NCI-H1105 (cell line): ENCODE results near the gene PPDPF.
"Not testable (repeated sequence)": the region's sequence is repeated elsewhere in the genome, so short reads cannot be mapped to it uniquely, and the experiment has no call there.

ENCODE experiments used
- DNase-seq: peaks from one replicate; lab custom pipeline; 2025; lab: John Stamatoyannopoulos, UW

The PPDPF gene

DNA sequence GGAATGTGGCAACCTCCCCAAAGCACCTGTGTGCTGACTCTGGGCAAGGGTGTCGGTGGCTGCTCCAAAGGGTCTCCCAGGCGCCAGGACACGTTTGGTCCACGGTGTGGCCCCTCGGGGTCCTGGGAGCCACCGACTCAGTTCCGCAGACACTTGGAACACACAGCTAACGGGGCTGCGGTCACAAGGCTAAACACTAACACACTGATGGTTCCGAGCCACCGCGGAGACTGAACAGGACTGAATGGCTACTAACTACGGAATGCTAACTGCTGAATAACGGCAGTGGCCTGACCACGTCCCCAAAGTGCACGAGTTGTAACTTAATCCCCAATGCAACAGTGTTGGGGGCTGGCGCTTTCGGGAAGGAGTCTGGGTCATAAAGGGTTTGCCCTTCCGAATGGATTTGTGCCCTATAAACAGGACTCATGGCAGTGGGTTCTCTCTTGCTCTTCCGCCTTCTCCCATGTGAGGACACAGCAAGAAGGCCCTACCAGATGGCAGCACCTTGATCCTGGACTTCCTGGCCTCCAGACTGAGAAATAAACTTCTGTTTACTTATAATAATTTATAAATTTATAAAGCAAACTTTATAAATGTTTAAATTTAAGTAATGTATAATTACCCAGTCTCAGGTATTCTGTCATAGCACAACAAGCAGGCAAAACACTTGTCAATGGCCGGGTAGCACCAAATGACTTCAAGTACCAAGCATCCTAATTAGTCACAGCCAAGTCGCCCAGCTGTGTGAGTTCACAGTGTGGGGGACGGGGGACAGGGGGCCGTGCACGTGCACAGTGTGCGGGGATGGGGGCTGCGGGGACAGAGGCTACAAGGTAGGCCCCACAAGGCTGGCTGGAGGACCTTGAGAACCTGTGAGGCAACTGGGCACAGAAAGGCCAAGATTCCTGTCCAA, 19.4 kb upstream of the PPDPF start:
- no peak for DNase-seq

DNA sequence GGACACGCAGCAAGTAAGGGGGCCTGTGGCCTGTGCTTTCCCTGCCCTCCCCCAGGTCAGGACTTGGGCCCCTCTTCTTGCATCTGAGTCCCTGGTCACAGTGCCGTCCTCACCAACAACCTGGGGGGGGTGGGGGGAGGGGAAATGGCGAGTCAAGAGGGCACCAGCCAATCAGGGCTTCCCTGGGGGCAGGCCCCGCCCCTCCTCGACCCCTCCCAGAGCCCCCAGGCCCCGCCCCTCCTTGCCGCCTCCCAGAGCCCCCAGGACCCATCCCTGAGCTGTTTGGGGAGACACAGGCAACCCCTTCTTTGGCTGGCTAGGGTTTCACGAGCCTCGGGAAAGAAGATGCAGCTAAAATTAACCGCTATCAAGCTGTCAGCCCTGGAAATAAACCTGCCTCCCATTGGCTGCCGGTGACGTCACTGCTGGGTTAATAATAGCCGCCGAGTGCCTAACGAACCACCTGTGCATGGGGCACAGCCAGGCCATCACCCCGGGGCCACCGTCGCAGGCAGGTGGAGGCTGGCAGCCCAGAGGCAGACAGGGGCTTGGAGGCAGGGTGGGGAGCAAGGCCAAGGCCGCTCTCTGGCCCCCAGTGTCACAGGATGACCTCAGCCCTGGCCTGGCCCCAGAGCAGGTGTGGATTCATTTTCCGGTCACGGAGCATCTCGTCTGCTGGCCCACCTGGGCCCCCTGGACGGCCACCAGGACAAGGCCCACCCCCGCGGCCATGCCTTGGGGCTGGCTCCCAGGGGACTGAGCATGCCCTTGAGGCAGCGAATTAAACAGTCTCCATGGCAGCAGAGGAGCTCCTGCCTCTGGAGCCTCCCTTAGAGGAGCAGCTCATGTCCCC, 18.5 kb upstream of the PPDPF start:
- peak; percentile 80 for DNase-seq

DNA sequence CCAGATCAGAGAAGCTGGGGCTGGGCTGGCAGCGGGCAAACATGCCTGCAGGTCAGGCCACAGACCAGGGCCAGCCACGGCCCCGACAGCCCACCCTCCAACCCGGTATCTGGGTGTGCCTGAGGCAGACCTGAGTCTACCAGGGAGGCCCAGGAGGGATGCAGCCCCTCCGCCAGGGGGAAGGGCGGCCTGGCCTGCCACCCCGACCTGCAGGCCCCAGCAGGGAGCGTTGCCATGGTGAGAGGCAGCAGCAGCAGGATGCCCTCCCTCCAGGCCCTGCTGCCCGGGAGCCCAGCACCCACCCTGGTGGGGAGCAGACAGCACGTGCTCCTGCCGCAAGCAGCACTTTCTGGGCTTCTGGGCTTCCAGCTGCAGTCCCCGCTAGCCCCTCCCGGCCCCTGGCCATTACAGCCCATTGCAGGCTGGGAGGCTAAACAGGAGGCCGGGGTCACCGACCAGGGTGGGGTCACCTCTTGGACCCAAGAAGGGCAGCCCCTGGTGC, 17.8 kb upstream of the PPDPF start:
- DNase-seq: no peak

DNA sequence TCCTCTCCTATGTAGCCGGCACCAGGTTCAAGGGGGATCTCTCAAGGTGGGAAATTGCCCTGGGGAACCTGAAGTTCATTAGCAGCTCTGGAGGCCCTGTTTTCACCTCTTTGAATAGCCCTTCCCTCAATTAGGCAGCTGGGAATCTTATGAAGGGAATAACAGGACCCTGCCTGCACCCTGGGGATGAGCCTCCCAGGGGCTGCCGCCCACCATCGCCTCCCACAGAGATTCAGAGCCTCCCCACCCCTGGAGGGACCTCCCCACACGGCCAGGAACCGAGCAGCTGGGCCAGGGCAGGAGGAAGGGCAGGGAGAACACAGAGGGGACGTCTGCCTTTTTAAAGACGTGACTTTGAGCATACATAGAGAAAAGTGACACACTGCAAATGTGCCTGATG, 17.0 kb upstream of the PPDPF start:
- DNase-seq: no peak

DNA sequence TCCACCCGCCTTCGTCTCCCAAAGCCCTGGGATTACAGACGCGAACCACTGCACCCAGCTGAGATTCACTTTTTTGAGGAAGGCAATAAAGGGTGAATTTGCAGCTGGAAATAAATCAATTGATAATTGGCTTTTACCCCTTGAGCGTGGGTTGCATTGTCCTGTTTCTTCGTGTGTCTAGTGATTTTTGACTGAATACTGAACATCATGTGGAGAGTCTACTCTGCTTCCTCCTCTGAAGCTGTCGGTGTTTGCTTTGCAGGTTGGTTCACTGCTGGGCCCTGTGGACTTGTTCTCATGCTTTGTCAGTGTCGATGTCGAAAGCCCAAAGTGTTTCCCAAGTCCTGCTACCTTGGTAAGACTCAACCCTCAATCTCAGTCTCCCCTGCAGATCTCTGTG, 15.9 kb upstream of the PPDPF start:
- no peak for DNase-seq

DNA sequence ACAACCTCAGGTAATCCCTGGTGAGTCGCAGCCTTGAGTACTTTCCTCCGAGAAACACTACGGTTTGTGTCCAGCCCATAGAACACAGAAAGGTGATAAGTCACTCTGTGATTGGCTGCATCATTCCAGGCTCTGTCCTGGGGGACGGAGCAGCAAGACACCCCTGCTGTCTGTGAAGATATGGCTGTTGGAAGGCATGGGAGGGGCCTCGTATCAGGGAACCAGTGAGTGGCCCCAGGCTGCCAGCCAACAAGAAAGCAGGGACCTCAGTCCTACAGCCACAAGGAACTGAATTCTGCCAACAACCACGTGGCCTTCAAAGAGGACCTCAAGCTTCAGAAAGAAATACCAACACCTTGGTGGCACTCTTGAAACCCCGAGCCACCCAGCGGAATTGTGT, 15.3 kb upstream of the PPDPF start:
- no peak for DNase-seq

DNA sequence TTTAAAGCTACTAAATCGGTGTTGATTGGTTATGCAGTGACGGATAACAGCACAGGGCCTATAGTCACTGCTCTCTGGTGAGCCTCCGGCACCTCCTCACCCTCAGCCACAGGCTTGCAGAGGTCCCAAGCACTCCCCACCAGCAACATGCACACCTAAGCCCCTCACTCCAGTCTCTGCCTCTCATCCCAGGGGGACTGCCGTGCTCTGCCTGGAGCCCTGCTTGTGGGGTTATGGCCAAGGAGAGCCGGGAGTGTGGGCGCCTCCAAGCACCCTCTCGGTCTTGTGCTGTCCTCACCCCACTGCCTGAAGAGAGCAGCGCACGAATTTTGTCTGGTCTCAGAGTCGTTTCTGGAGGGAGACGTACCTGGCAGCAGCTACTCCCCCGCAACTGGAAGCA, 14.8 kb upstream of the PPDPF start:
- no peak for DNase-seq

DNA sequence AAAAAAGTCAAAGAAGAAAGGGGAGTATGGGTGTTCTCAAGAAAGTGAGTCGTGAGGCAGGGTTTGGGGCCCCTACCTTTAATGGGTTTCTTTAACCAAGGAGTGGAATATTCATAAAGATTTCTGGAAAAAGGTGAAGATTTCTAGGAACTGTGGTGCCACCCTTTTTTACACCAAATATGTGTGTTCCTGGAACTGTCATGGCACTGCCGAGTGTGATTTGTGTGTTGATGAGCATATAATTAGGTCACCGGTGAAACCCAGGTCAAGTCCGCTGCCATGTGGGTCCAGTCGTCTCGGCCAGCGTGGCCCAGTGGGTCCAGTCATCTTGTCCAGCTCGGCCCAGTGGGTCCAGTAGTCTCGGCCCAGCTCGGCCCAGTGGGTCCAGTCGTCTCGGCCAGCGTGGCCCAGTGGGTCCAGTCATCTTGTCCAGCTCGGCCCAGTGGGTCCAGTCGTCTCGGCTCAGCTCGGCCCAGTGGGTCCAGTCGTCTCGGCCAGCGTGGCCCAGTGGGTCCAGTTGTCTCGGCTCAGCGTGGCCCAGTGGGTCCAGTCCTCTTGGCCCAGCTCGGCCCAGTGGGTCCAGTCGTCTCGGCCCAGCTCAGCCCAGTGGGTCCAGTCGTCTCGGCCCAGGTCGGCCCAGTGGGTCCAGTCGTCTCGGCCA, 13.4 kb upstream of the PPDPF start:
- no peak for DNase-seq

DNA sequence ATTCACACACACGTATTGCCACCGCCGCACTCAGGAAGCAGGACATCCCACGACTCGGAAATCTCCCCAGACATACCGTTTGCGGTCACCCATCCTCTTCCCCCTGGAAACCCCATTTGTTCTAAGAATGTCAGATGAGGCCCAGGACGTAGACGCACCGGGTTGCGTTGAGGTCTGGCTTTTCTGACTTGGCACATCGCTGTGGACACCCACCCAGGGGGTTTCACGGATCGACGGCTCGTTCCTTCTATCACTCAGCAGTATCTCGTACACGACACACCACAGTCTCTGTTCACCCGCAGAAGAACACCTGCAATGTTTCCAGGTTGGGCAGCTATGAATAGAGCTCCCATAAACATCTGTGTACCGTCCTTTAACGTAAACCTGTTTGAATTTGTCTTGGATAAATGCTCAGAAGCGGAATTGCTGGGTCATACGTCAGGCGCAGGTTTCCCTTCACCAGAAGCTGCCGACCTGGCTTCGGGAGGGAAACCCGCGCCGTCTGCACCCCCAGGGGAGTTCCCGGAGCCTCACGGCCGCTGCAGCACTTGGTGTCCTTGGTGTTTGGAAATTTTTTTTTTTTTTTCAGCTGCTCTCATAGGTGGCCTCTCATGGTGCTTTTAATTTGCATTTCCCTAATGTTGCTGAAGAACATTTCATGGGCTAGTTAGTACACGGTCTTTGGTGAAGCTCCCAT, 12.3 kb upstream of the PPDPF start:
- DNase-seq: no peak

DNA sequence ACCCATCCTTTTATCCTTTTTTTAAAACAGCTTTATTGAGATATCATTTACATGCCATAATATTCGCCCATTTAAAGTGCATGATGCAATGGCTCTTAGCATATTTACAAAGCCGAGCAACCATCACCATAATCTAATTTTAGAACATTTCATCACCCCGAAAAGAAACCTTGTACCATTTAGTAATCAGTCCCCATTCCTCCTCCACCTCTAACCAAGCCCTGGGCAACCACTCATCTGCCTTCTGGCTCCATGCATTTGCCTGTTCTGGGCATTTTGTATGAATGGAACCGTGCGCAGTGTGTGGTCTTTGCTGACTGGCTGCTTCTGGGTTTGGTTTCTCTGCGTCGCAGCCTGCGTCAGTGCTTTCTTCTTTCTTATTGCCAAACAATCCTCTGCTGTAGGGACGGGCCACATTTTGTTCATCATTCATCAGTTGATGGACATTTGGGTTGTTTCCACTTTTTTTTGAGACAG, 11.4 kb upstream of the PPDPF start:
- DNase-seq: no peak

DNA sequence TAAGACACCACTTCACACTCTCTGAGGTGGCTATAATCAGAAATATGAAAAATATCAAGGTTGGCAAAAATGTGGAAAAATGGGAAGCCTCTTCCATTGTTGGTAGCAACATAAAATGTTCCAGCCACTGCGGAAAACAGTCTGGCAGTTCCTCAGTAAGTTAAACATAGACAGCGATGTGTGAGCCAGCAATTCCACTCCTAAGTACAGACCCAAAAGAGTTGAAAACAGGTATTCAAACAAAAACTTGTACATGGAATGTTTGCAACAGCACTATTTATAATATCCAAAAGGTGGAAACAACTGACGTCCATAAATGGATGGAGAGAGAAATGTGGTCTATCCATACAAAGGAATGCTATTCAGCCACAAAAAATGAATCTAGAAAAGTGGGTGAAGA, 7.4 kb upstream of the PPDPF start:
- no peak for DNase-seq

DNA sequence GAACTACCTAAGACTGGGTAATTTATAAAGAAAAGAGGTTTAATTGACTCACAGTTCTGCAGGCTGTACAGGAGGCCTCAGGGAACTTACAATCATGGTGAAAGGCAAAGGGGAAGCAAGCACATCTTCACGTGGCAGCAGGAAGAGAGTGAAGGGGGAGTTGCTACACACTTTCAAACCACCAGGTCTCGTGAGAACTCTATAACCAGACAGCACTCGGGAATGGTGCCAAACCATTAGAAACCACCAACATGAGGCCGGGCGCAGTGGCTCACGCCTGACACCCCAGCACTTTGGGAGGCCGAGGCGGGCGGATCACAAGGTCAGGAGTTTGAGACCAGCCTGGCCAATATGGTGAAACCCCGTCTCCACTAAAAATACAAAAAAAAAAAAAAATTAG, 6.0 kb upstream of the PPDPF start:
- not testable (repeated sequence) for DNase-seq

DNA sequence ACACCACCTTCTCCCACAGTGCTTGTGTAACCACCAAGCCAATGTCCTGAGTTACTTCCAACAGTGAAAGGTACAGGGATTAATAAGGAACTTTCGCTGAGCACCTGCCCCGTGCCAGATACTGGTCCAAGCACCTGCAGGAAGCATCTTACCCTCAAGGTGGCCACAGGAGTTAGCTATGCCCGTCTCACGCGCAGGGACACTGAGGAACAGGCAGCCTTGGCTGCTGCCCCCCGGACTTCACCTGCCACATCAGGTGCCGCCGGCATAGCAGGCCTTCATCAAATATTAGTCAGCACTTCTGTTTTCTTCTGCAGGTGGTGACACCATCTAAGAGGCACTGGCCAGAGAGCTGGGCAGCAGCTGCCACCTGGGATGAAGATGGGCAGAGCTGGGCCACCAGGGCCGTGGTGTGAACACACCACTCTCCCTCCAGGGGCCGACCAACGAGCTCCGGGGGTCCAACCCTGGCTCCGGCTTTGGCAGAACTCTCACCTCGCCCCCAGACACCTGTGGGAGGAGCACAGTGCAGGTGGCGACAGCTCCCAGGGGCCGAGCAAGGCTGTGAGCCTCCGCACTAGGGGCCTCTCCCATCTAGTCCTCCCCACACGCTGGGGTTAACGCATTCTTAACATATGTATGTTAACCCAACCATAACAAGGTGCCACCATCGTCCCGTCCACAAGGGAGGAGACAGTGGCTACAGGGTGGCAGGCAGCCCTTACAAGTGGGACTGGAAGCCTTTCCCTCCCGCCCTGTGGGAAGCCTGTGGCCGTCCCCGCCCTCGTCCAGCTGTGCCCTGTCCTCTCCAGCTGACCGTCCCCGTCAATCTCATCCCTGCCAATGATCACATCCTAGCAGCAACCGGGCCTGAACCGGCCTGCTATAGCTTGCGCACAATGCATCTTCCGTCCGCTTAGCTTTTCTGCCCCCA, 2.9 kb upstream of the PPDPF start:
- no peak for DNase-seq

DNA sequence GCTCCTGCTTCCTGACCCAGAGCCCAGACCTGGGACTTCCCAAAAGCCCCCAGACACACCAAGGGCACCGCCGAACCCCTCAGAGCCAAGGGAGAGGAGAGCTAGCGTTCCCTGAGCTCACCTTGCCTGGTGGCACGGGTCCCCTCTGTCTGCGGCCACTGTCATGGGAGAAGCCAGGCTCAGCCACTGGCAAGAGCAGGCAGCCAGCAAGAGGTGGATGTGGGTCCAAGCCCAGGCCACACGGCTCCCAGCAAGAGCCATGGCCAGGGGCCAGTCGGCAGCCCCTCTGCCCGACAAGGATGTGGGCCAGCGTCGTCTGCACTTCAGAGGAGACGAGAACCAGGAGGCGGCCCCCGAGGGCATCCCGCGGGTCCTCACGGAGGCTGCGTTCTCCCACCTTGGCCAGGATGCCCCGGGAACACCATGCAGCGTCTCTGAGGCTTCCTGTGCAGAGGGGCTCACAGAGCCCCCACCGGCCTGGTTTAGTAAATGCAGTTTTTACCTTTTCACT, 2.2 kb upstream of the PPDPF start:
- no peak for DNase-seq

DNA sequence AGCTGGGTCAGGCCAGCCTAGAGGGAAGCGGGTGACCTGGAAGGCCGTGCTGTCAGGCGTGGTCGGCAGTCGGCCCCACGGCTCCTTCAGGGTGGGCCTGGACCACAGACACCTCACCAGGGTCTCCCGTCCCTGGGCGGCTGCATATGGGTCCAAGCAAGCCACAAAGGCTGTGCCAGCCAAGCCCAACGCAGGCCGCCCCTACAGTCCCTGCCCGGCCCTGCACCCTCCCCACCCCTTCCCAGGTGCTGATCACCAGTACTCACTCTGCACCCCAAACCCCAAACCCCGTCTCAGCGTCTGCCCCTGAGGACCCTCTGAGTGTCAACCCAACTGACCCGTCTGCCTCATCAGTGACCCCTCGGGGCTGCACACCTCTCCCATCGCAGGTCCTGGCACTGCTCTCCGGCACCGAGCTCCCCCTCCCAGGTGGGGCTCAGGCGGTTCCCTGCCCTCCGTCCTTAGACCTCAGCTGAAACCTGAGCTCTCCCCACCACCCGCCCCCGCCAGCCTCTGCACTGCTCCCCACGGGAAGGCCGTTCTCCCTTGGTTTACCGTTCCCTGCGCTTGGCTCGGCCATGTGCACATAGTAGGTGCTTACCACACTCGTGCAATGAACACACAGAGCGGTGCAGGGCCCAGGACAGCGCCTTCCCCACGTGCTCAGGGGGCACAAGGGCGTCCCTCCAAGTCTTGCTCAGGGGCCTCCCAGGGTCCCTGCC, 1.5 kb upstream of the PPDPF start:
- DNase-seq: no peak

DNA sequence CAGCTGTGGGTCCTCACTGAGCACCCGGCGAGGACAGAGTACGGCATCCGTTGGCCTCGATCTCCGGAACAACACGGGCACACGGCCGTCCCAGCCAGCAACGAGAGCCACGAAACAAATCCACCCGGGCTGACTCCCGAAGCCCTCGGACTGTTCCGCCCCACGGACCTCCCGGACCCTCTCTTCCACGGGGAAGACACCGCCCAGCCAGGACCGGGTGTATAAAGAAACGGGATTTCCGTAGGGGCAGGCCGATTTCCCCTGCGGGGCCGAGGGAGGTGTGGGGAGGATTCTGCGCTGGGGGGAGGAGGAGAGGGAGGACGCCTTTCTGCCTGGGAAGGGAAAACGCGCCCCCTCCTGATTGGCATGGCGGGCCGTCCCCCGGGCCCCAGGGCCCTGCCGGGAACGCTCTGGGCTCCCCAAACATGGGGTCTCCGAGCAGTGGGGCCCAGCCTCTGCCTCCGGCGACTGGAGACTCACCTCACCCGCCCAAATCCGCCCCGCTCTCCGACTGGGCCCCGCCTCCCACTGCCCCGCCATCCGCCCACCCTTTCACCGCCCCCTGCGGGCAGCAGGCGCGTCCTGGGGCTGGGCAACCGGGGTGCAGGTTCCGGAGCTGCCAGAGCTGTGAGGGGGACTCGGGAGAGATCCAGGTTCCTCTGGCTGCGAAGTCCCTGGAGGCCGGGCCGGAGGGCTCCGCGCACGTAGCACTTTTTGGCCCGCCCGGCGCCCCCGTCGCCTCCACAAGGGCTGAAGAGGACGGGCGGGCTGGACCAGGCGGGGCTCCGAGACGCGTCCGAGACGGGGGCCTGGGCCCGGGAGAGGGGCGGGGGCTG, 679 bp upstream of the PPDPF start:
- peak; percentile 49 for DNase-seq

DNA sequence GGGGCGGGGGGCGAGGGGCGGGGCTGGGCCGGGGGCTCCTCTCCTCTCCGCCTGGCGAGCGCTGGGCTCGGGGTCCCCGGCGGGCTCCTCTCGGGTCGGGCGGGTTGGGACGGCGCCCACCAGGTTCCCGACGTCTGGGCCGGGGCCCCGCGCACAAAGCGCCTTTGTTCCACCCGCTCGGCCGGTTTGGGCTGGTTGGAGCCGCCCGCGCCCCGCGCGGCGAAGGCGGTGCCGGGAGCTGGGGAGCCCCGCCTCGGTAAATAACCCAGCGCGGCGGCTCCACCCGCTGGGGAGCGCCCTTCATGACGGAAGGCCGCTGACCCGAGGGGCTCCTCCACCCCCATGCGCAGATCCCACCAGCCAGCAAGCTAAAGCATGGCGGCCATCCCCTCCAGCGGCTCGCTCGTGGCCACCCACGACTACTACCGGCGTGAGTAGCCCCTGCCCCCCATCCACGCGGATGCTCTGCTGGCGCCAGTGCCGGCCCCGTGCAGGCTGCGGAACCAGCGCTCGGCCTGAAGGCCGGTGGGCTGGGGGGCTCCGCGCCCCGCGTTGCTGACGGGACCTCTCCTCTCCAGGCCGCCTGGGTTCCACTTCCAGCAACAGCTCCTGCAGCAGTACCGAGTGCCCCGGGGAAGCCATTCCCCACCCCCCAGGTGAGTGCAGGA, 503 bp downstream of the PPDPF start:
- peak; percentile 40 for DNase-seq

DNA sequence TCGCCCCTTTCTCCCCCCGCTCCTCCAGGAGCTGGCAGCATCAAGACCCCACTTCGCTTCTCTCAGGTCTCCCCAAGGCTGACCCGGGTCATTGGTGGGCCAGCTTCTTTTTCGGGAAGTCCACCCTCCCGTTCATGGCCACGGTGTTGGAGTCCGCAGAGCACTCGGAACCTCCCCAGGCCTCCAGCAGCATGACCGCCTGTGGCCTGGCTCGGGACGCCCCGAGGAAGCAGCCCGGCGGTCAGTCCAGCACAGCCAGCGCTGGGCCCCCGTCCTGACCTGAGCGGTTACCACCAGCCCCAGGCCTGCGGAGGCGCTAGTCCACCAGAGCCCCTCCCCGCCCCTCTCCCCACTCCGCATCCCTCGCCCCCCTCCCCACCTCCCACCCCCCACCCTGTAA, 1.0 kb downstream of the PPDPF start:
- DNase-seq: no peak
